ENCODE results near the gene FSD1L.

DNA sequence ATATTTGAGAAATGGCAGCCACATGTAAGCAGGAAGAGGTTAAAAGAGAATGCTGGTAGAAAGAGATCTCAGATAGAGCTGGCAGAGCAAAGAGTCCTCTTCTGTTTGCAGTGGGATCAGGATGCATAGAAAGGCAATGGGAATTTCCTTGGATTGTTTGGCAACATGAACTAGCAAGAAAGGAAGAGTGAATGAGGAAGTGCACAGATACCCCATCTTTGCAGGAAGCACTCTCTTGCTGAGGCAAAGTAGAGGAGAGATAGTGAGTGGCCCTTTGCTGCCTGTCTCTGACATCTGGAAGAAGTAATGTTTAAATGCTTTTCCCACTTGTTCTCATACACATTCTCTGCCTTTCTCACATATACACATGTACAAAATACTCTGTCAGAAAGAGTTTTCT, 124.6 kb downstream of the FSD1L start:
- TF ChIP-seq, protein P1, sequence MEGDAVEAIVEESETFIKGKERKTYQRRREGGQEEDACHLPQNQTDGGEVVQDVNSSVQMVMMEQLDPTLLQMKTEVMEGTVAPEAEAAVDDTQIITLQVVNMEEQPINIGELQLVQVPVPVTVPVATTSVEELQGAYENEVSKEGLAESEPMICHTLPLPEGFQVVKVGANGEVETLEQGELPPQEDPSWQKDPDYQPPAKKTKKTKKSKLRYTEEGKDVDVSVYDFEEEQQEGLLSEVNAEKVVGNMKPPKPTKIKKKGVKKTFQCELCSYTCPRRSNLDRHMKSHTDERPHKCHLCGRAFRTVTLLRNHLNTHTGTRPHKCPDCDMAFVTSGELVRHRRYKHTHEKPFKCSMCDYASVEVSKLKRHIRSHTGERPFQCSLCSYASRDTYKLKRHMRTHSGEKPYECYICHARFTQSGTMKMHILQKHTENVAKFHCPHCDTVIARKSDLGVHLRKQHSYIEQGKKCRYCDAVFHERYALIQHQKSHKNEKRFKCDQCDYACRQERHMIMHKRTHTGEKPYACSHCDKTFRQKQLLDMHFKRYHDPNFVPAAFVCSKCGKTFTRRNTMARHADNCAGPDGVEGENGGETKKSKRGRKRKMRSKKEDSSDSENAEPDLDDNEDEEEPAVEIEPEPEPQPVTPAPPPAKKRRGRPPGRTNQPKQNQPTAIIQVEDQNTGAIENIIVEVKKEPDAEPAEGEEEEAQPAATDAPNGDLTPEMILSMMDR (IDR thresholded peaks at IDR 0.05) = no peak
- TF ChIP-seq POLR2A (IDR thresholded peaks at IDR 0.05) = no peak
